HCT116 (cell line): ENCODE results near the gene ELAVL2. TPM values are rescaled to one million over a fixed set of nuclear protein-coding genes. Genes with fewer than 3 reads are reported as not detected.

Experiments
- ATAC-seq: fragments of 200-7000 bp; cut with Tn5 transposase; 2 replicates; pipeline ENCODE4 v1.9.1; 2020; ENCODE audit warnings: mild to moderate bottlenecking, moderate library complexity
- BruUV-seq: library from RNA; stranded (reverse); fragments of 400-500 nt; replicated peaks from 2 replicates; lab custom pipeline; 2021; lab: Mats Ljungman, UMichigan
- CTCF ChIA-PET: fragments of 300-600 bp; sonication (Branson Sonifier 250); formaldehyde crosslinking; loops from one replicate; lab custom pipeline; 2021; ENCODE audit warnings: antibody characterized with exemption; lab: Charles Lee
- POLR2A ChIA-PET: fragments of 300-600, 350-600 bp; sonication (Branson Sonifier 250); formaldehyde crosslinking; loops from one replicate; lab custom pipeline; 2021; ENCODE audit warnings: antibody characterized with exemption; lab: Charles Lee
- RAD21 ChIA-PET, 2 experiments: fragments of 300-600 bp; sonication (Branson Sonifier 250); formaldehyde crosslinking; loops; one replicate each; lab custom pipeline; 2023; ENCODE audit warnings: low total read pairs in 2 of 2; ENCODE audit not compliant: uncharacterized antibody in 2 of 2, unreplicated experiment in 2 of 2, low non-redundant PET in 1 of 2; lab: Charles Lee
- DNase-seq: peaks from one replicate; pipeline ENCODE4 v3.0.0-alpha.2; 2010; ENCODE audit warnings: low read depth, low spot score
- H2AFZ ChIP-seq: fragments of 200-600 bp; shearing (Covaris generic), sonication (generic); 2 replicates; pipeline ENCODE4 v1.6.1; 2017; ENCODE audit warnings: low read depth, mixed run types, mixed read lengths, antibody characterized with exemption, low read length; ENCODE audit not compliant: poor library complexity, severe bottlenecking
- H3K27ac ChIP-seq: 2 replicates; pipeline ENCODE4 v1.5.1; 2012; ENCODE audit warnings: low read depth, low read length
- H3K27me3 ChIP-seq: fragments of 200-600 bp; sonication (generic); 2 replicates; pipeline ENCODE4 v1.6.1; 2016; ENCODE audit warnings: mixed run types, low read length, mixed read lengths; ENCODE audit not compliant: insufficient read depth
- H3K36me3 ChIP-seq, 2 experiments: fragments of 200-500 bp in 1 of 2; fragments of 200-600 bp in 1 of 2; sonication (Bioruptor generic) in 1 of 2; sonication (generic) in 1 of 2; 2 replicates each; pipeline versions ENCODE4 v1.5.1 to v1.6.1; 2014 to 2016; ENCODE audit warnings: low read length in 2 of 2, inconsistent platforms in 1 of 2, mixed read lengths in 1 of 2, mixed run types in 1 of 2; ENCODE audit not compliant: insufficient read depth in 2 of 2, control insufficient read depth in 1 of 2
- H3K4me1 ChIP-seq, 2 experiments: fragments of 200-600 bp in 1 of 2; sonication (generic) in 1 of 2; 2 replicates each; pipeline versions ENCODE4 v1.5.1 to v1.6.1; 2012 to 2017; ENCODE audit warnings: low read length in 2 of 2, inconsistent platforms in 1 of 2, mild to moderate bottlenecking in 1 of 2, mixed read lengths in 1 of 2, mixed run types in 1 of 2, moderate library complexity in 1 of 2; ENCODE audit not compliant: insufficient read depth in 2 of 2, control insufficient read depth in 1 of 2
- H3K4me2 ChIP-seq: fragments of 200-600 bp; sonication (generic); 2 replicates; pipeline ENCODE4 v1.6.1; 2017; ENCODE audit warnings: mixed run types, low read length, mixed read lengths
- H3K4me3 ChIP-seq, 2 experiments: fragments of 200-600 bp in 1 of 2; sonication (generic) in 1 of 2; replicated peaks in 1 of 2; 2 replicates each; pipeline ENCODE4 v1.5.1; 2011 to 2016; ENCODE audit warnings: low read length in 2 of 2, control low read depth in 1 of 2, low read depth in 1 of 2, mild to moderate bottlenecking in 1 of 2, mixed read lengths in 1 of 2, mixed run types in 1 of 2
- H3K79me2 ChIP-seq: fragments of 200-600 bp; sonication (generic); 2 replicates; pipeline ENCODE4 v1.6.1; 2017; ENCODE audit warnings: mild to moderate bottlenecking, mixed run types, low read length, moderate library complexity, mixed read lengths; ENCODE audit not compliant: insufficient read depth
- H3K9ac ChIP-seq: fragments of 200-600 bp; sonication (generic); 2 replicates; pipeline ENCODE4 v1.6.1; 2016; ENCODE audit warnings: low read length, mixed read lengths
- H3K9me2 ChIP-seq: fragments of 200-600 bp; sonication (generic), shearing (Covaris generic); 2 replicates; pipeline ENCODE4 v1.6.1; 2017; ENCODE audit warnings: mixed run types, mild to moderate bottlenecking, moderate library complexity; ENCODE audit not compliant: insufficient read depth
- H3K9me3 ChIP-seq, 2 experiments: fragments of 200-500 bp in 1 of 2; fragments of 200-600 bp in 1 of 2; sonication (Bioruptor generic) in 1 of 2; sonication (generic) in 1 of 2; 2 replicates each; pipeline ENCODE4 v1.6.1; 2014 to 2017; ENCODE audit warnings: low read length in 2 of 2, mixed read lengths in 2 of 2, inconsistent platforms in 1 of 2, low read depth in 1 of 2, mild to moderate bottlenecking in 1 of 2, mixed run types in 1 of 2, moderate library complexity in 1 of 2; ENCODE audit not compliant: control insufficient read depth in 1 of 2, insufficient read depth in 1 of 2
- H4K20me1 ChIP-seq: fragments of 200-600 bp; sonication (generic), shearing (Covaris generic); 2 replicates; pipeline ENCODE4 v1.6.1; 2017; ENCODE audit warnings: mixed run types, mild to moderate bottlenecking, moderate library complexity; ENCODE audit not compliant: insufficient read depth
- CEBPB ChIP-seq: IDR thresholded peaks from 2 replicates; pipeline ENCODE4 v1.6.1; 2012; ENCODE audit warnings: low read depth
- ELF1 ChIP-seq: IDR thresholded peaks from 2 replicates; pipeline ENCODE4 v1.6.1; 2012; ENCODE audit warnings: low read depth, borderline replicate concordance
- POLR2A ChIP-seq: IDR thresholded peaks from 2 replicates; pipeline ENCODE4 v1.7.0; 2011; ENCODE audit warnings: borderline replicate concordance; ENCODE audit not compliant: insufficient read depth, insufficient read length; ENCODE audit errors: extremely low read depth
- TCF7L2 ChIP-seq: IDR thresholded peaks from 2 replicates; pipeline ENCODE4 v1.7.0; 2011; ENCODE audit warnings: borderline replicate concordance, inconsistent platforms; ENCODE audit not compliant: insufficient read depth, insufficient read length; ENCODE audit errors: extremely low read depth
- ZFX ChIP-seq: fragments of 450-650 bp; IDR thresholded peaks from 2 replicates; pipeline ENCODE4 v1.6.1; 2017
- intact Hi-C: fragments of 100-400 bp; cut with micrococcal nuclease; formaldehyde crosslinking; loops from 2 replicates; pipeline ENCODE4 v1.10.0; 2022
- total RNA-seq: library from RNA; stranded (reverse); gene quantifications from one replicate; pipeline ENCODE4 v1.2.1, GENCODE V29; 2021; ENCODE audit not compliant: unreplicated experiment
- TF ChIP-seq, protein P1 (sequence below): IDR thresholded peaks from 2 replicates; pipeline ENCODE4 v1.6.1; 2012
- TF ChIP-seq, protein P2 (sequence below): IDR thresholded peaks from 2 replicates; pipeline ENCODE4 v1.6.1; 2012; ENCODE audit warnings: low read depth

Gene ELAVL2
- total RNA-seq, 1 experiment from 2014 or later: not detected

GRCh38 chr9:23665635-23666034 lies 160.4 kb downstream of the ELAVL2 start:
- Histone ChIP-seq H2AFZ (no peak overlapping the region), H3K27me3 (no peaks in the 10 kb centered on the region), H3K4me3 (no peak overlapping the region), H3K27ac (no peak overlapping the region), H3K9me3 (peaks cover 5 to 25% of the 10 kb centered on the region in 2 experiments; a peak in 2 of 4 replicates), H3K9ac (no peak overlapping the region), H3K36me3 (no peaks in the 10 kb centered on the region), H3K9me2 (no peaks in the 10 kb centered on the region), H3K4me1 (no peaks in the 10 kb centered on the region), H3K79me2 (no peaks in the 10 kb centered on the region), H3K4me2 (no peak overlapping the region), H4K20me1 (no peaks in the 10 kb centered on the region)
- BruUV-seq: no TSS peak
- intact Hi-C loops: no loop called here
- DNase-seq (no peak), ATAC-seq (no peak)
- CTCF ChIA-PET: no interaction called here
- TF ChIP-seq CEBPB (no peak), ZFX (no peak), ELF1 (no peak)
- TF ChIP-seq, protein P1, sequence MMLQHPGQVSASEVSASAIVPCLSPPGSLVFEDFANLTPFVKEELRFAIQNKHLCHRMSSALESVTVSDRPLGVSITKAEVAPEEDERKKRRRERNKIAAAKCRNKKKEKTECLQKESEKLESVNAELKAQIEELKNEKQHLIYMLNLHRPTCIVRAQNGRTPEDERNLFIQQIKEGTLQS: no peak
- TF ChIP-seq, protein P2, sequence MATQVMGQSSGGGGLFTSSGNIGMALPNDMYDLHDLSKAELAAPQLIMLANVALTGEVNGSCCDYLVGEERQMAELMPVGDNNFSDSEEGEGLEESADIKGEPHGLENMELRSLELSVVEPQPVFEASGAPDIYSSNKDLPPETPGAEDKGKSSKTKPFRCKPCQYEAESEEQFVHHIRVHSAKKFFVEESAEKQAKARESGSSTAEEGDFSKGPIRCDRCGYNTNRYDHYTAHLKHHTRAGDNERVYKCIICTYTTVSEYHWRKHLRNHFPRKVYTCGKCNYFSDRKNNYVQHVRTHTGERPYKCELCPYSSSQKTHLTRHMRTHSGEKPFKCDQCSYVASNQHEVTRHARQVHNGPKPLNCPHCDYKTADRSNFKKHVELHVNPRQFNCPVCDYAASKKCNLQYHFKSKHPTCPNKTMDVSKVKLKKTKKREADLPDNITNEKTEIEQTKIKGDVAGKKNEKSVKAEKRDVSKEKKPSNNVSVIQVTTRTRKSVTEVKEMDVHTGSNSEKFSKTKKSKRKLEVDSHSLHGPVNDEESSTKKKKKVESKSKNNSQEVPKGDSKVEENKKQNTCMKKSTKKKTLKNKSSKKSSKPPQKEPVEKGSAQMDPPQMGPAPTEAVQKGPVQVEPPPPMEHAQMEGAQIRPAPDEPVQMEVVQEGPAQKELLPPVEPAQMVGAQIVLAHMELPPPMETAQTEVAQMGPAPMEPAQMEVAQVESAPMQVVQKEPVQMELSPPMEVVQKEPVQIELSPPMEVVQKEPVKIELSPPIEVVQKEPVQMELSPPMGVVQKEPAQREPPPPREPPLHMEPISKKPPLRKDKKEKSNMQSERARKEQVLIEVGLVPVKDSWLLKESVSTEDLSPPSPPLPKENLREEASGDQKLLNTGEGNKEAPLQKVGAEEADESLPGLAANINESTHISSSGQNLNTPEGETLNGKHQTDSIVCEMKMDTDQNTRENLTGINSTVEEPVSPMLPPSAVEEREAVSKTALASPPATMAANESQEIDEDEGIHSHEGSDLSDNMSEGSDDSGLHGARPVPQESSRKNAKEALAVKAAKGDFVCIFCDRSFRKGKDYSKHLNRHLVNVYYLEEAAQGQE: no peak
- POLR2A ChIA-PET: no interaction called here
- RAD21 ChIA-PET: no interaction called here

- DNase-seq: no peak
- Histone ChIP-seq H3K27ac (no peak overlapping the region), H3K27me3 (no peaks in the 10 kb centered on the region), H3K79me2 (no peaks in the 10 kb centered on the region), H3K4me3 (no peak overlapping the region), H3K9me2 (no peaks in the 10 kb centered on the region)
- no TSS peak for BruUV-seq
- POLR2A ChIA-PET: no interaction called here
- RAD21 ChIA-PET: no interaction called here
- no peak for TF ChIP-seq TCF7L2
- TF ChIP-seq POLR2A: no peak
- TF ChIP-seq, all 23 proteins: peak for 0
- H3K4me2 ChIP-seq: no peak overlapping the region
- H2AFZ ChIP-seq: no peak overlapping the region
- H3K9ac ChIP-seq: no peak overlapping the region
- H3K4me1 ChIP-seq: no peaks in the 10 kb centered on the region
- H4K20me1 ChIP-seq: no peaks in the 10 kb centered on the region
- no peaks in the 10 kb centered on the region for H3K36me3 ChIP-seq
- H3K9me3 ChIP-seq: peaks cover 5 to 29% of the 10 kb centered on the region in 2 experiments; a peak in 2 of 4 replicates
- no peak for ATAC-seq
- CTCF ChIA-PET: no interaction called here
- intact Hi-C loops: no loop called here
Measured at GRCh38 chr9:23665051-23665450, 161.0 kb downstream of the ELAVL2 start.
